ENCODE results near the gene SERPINE2. TPM values are rescaled to one million over a fixed set of nuclear protein-coding genes. Genes with fewer than 3 reads are reported as not detected.
"Not testable (repeated sequence)": the region's sequence is repeated elsewhere in the genome, so short reads cannot be mapped to it uniquely, and the experiment has no call there.

SERPINE2 gene
- total RNA-seq, 2 experiments from 2014 or later = 40.4 to 42.4 TPM

GRCh38 chr2:223943135-223943534, 96.0 kb downstream of the SERPINE2 start:
- POLR2A ChIA-PET = interaction anchor here (7.0 kb wide), 1 partner anchor 12 kb away, joined by 84 read pairs; the partner anchor contains the start of gene MRPL44
- no peaks in the 10 kb centered on the region for H3K27me3 Mint-ChIP-seq
- TF ChIP-seq CTCF (IDR thresholded peaks at IDR 0.05) = no peak
- intact Hi-C loops (cut with micrococcal nuclease) = loop anchor here (5.0 kb wide), 1 partner anchor 984 kb away; no protein-coding TSS in a partner anchor
- no peak for ATAC-seq
- H3K4me3 Mint-ChIP-seq = peak overlapping the region; percentile 92
- peaks cover 29% of the 10 kb centered on the region for H3K36me3 Mint-ChIP-seq (ENCODE audit: low read depth)
- no peak for DNase-seq
- peaks cover 19% of the 10 kb centered on the region for H3K9me3 Mint-ChIP-seq
- CTCF ChIA-PET = interaction anchor here (1.0 kb wide), 1 partner anchor 12 kb away, joined by 4 read pairs; no protein-coding TSS in a partner anchor
- H3K4me1 Mint-ChIP-seq (ENCODE audit: low read depth) = peaks cover 52% of the 10 kb centered on the region
- H3K27ac Mint-ChIP-seq = no peak overlapping the region

- TF ChIP-seq CTCF (IDR thresholded peaks at IDR 0.05) = no peak
- ChIA-PET POLR2A (interaction anchor here (0.6 to 7.0 kb wide), 5 partner anchors 8 to 1293 kb away, joined by 3 to 84 read pairs (median 3); partner anchors contain the start of gene MRPL44), CTCF (interaction anchor here (0.6 to 1.8 kb wide), 6 partner anchors 8 to 1008 kb away, joined by 3 to 6 read pairs (median 4); partner anchors contain the start of gene MRPL44)
Observed at GRCh38 chr2:223941579-223942277, 97.4 kb downstream of the SERPINE2 start.

GRCh38 chr2:223939438-223939837, 99.6 kb downstream of the SERPINE2 start:
- CTCF ChIA-PET; H3K4me3 Mint-ChIP-seq; ATAC-seq; intact Hi-C loops (cut with micrococcal nuclease); H3K27me3 Mint-ChIP-seq: not testable (repeated sequence)
- peaks cover 21% of the 10 kb centered on the region for H3K9me3 Mint-ChIP-seq
- DNase-seq = peak; percentile 21
- POLR2A ChIA-PET = interaction anchor here (1.2 to 7.0 kb wide), 2 partner anchors 10 to 16 kb away, joined by 4 to 84 read pairs; partner anchors contain the start of gene MRPL44
- H3K4me1 Mint-ChIP-seq (ENCODE audit: low read depth) = peaks cover 63% of the 10 kb centered on the region
- H3K36me3 Mint-ChIP-seq (ENCODE audit: low read depth) = peaks cover 30% of the 10 kb centered on the region
- H3K27ac Mint-ChIP-seq = peak overlapping the region; percentile 82

More at GRCh38 chr2:223941579-223942277, 97.4 kb downstream of the SERPINE2 start:
- peak overlapping the region; percentile 96 for H3K27ac Mint-ChIP-seq
- ATAC-seq (peak; percentile 83), DNase-seq (peak; percentile 93)
- H3K4me3 Mint-ChIP-seq = peak overlapping the region; percentile 49
- H3K27me3 Mint-ChIP-seq = no peaks in the 10 kb centered on the region
- H3K36me3 Mint-ChIP-seq (ENCODE audit: low read depth) = peaks cover 28% of the 10 kb centered on the region
- peaks cover 21% of the 10 kb centered on the region for H3K9me3 Mint-ChIP-seq
- intact Hi-C loops (cut with micrococcal nuclease) = loop anchor here (5.0 kb wide), 1 partner anchor 986 kb away; no protein-coding TSS in a partner anchor
- H3K4me1 Mint-ChIP-seq (ENCODE audit: low read depth) = peaks cover 51% of the 10 kb centered on the region

GRCh38 chr2:223937535-223937934, 101.6 kb downstream of the SERPINE2 start:
- no peak for TF ChIP-seq CTCF (IDR thresholded peaks at IDR 0.05)
- Mint-ChIP-seq H3K4me3 (no peak overlapping the region), H3K4me1 (ENCODE audit: low read depth) (peaks cover 68% of the 10 kb centered on the region), H3K36me3 (ENCODE audit: low read depth) (peaks cover 25% of the 10 kb centered on the region), H3K27me3 (no peaks in the 10 kb centered on the region), H3K27ac (peak overlapping the region; percentile 64), H3K9me3 (peaks cover 19% of the 10 kb centered on the region)
- intact Hi-C loops (cut with micrococcal nuclease) = no loop called here
- DNase-seq = no peak
- no peak for ATAC-seq
- CTCF ChIA-PET = no interaction called here
- POLR2A ChIA-PET = interaction anchor here (1.4 kb wide), 1 partner anchor 20 kb away, joined by 3 read pairs; no protein-coding TSS in a partner anchor

- ATAC-seq (peak; percentile 21), DNase-seq (no peak)
- H3K27me3 Mint-ChIP-seq = no peaks in the 10 kb centered on the region
- peaks cover 24% of the 10 kb centered on the region for H3K36me3 Mint-ChIP-seq (ENCODE audit: low read depth)
- H3K4me1 Mint-ChIP-seq (ENCODE audit: low read depth) = peaks cover 69% of the 10 kb centered on the region
- H3K4me3 Mint-ChIP-seq = no peak overlapping the region
- CTCF ChIA-PET = no interaction called here
- H3K27ac Mint-ChIP-seq = peak overlapping the region; percentile 64
- peaks cover 19% of the 10 kb centered on the region for H3K9me3 Mint-ChIP-seq
- TF ChIP-seq CTCF (IDR thresholded peaks at IDR 0.05) = no peak
- intact Hi-C loops (cut with micrococcal nuclease) = no loop called here
- POLR2A ChIA-PET = interaction anchor here (1.1 kb wide), 1 partner anchor 13 kb away, joined by 3 read pairs; no protein-coding TSS in a partner anchor
Observed at GRCh38 chr2:223936862-223937326, 102.2 kb downstream of the SERPINE2 start.

Data from activated CD8-positive, alpha-beta T cell treated with anti-CD3 and anti-CD28 coated beads for 36 hours (primary cell).